Breast epithelium (tissue), 4 donors: Measurements from ENCODE around the gene BARX1. TPM values are rescaled to one million over a fixed set of nuclear protein-coding genes. Genes with fewer than 3 reads are reported as not detected.

ENCODE experiments used
- DNase-seq, 2 donors: peaks; one replicate each; pipeline ENCODE4 v3.0.0-alpha.2; 2019; ENCODE audit warnings: low spot score in 2 of 2
- H3K27ac ChIP-seq, 2 donors: fragments of 200-600 bp; sonication (generic) in 1 of 2; one replicate each; pipeline ENCODE4 v1.5.1; 2016 to 2019; ENCODE audit warnings: mild to moderate bottlenecking in 1 of 2
- H3K27me3 ChIP-seq, 2 donors: fragments of 200-600 bp; sonication (generic) in 1 of 2; one replicate each; pipeline versions ENCODE4 v1.5.1 to v1.6.0; 2017 to 2019; ENCODE audit warnings: control low read depth in 1 of 2, mild to moderate bottlenecking in 1 of 2
- H3K36me3 ChIP-seq: fragments of 200-600 bp; one replicate; pipeline ENCODE4 v1.5.1; 2019
- H3K4me1 ChIP-seq, 2 donors: fragments of 200-600 bp; sonication (generic); one replicate each; pipeline ENCODE4 v1.5.1; 2016 to 2019; ENCODE audit warnings: control low read depth in 1 of 2
- H3K4me3 ChIP-seq, 3 donors: fragments of 200-600 bp; sonication (generic); 1 replicate in 2 of 3; 2 replicates in 1 of 3; pipeline ENCODE4 v1.5.1; 2016 to 2019; ENCODE audit warnings: mild to moderate bottlenecking in 3 of 3, moderate library complexity in 2 of 3
- H3K9me3 ChIP-seq, 2 donors: fragments of 200-600 bp; sonication (generic) in 1 of 2; one replicate each; pipeline ENCODE4 v1.5.1; 2016 to 2019; ENCODE audit warnings: control low read depth in 1 of 2
- CTCF ChIP-seq, 3 donors: fragments of 450-650 bp; IDR thresholded peaks; one replicate each; pipeline ENCODE4 v1.5.1; 2016 to 2017; ENCODE audit warnings: antibody characterized with exemption in 3 of 3, mild to moderate bottlenecking in 3 of 3, moderate library complexity in 3 of 3
- POLR2A ChIP-seq: fragments of 450-650 bp; IDR thresholded peaks from one replicate; pipeline ENCODE4 v1.6.1; 2016; ENCODE audit warnings: antibody characterized with exemption, mild to moderate bottlenecking, moderate library complexity
- POLR2AphosphoS5 ChIP-seq, 3 donors: sonication (generic); formaldehyde crosslinking; IDR thresholded peaks; one replicate each; pipeline ENCODE4 v1.6.1; 2017; ENCODE audit warnings: antibody characterized with exemption in 3 of 3
- intact Hi-C: fragments of 100-400 bp; cut with DNase I; formaldehyde crosslinking; loops from one replicate; pipeline ENCODE4 v1.15.1; 2023; ENCODE audit warnings: low total_unique reads
- total RNA-seq, 3 donors: library from RNA; depleted of rRNA; stranded (reverse); fragments of >200 nt; gene quantifications; one replicate each; pipeline ENCODE4 v1.1.0, GENCODE V29; 2016

Gene BARX1
- total RNA-seq, 3 donors from 2014 or later = 2.6 to 2.9 TPM; not detected in 1

- no peak overlapping the region for H3K4me3 ChIP-seq
- H3K27me3 ChIP-seq = peaks cover 3 to 40% of the 10 kb centered on the region in 2 donors
Observed at GRCh38 chr9:93962561-93963440, 7.6 kb upstream of the BARX1 start.

GRCh38 chr9:93962017-93962416, 6.9 kb upstream of the BARX1 start:
- H3K9me3 ChIP-seq = no peaks in the 10 kb centered on the region
- no peak for DNase-seq
- no peak overlapping the region for H3K4me3 ChIP-seq
- no peak for TF ChIP-seq POLR2A
- TF ChIP-seq CTCF (IDR thresholded peaks at IDR 0.05) = no peak
- TF ChIP-seq POLR2AphosphoS5 (IDR thresholded peaks at IDR 0.05) = no peak
- peaks cover 3 to 4% of the 10 kb centered on the region in 2 donors for H3K4me1 ChIP-seq
- intact Hi-C loops = no loop called here
- H3K27me3 ChIP-seq = peaks cover 3 to 48% of the 10 kb centered on the region in 2 donors
- no peak overlapping the region for H3K27ac ChIP-seq
- H3K36me3 ChIP-seq = no peaks in the 10 kb centered on the region

More at GRCh38 chr9:93962561-93963440, 7.6 kb upstream of the BARX1 start:
- peak; percentile 66 to 78 for DNase-seq
- H3K4me1 ChIP-seq = peaks cover 3 to 4% of the 10 kb centered on the region in 2 donors
- no peaks in the 10 kb centered on the region for H3K36me3 ChIP-seq
- no peak overlapping the region for H3K27ac ChIP-seq
- peak; percentile 54 to 83 (median 76) for TF ChIP-seq CTCF (IDR thresholded peaks at IDR 0.05)
- TF ChIP-seq POLR2AphosphoS5 (IDR thresholded peaks at IDR 0.05) = peak in 1 of 3 donors; percentile 38
- no peak for TF ChIP-seq POLR2A
- intact Hi-C loops = no loop called here
- no peaks in the 10 kb centered on the region for H3K9me3 ChIP-seq

- Histone ChIP-seq H3K9me3 (no peaks in the 10 kb centered on the region), H3K27ac (no peak overlapping the region), H3K27me3 (peaks cover 3 to 56% of the 10 kb centered on the region in 2 donors), H3K36me3 (no peaks in the 10 kb centered on the region), H3K4me1 (peaks cover 3 to 4% of the 10 kb centered on the region in 2 donors), H3K4me3 (no peak overlapping the region)
- TF ChIP-seq POLR2AphosphoS5 (IDR thresholded peaks at IDR 0.05) (no peak), POLR2A (no peak), CTCF (IDR thresholded peaks at IDR 0.05) (no peak)
- no peak for DNase-seq
- intact Hi-C loops = no loop called here
Observed at GRCh38 chr9:93960971-93961841, 6.1 kb upstream of the BARX1 start.

- intact Hi-C loops = no loop called here
- no peak for DNase-seq
- H3K4me3 ChIP-seq = peak overlapping the region in 1 of 3 donors; percentile 49
- no peak for TF ChIP-seq POLR2A
- TF ChIP-seq CTCF (IDR thresholded peaks at IDR 0.05) = no peak
- no peak for TF ChIP-seq POLR2AphosphoS5 (IDR thresholded peaks at IDR 0.05)
- H3K4me1 ChIP-seq = peaks cover 3 to 4% of the 10 kb centered on the region in 2 donors
- no peak overlapping the region for H3K27ac ChIP-seq
- H3K27me3 ChIP-seq = peaks cover 3 to 64% of the 10 kb centered on the region in 2 donors
- H3K9me3 ChIP-seq = no peaks in the 10 kb centered on the region
- H3K36me3 ChIP-seq = no peaks in the 10 kb centered on the region
Observed at GRCh38 chr9:93960221-93960970, 5.2 kb upstream of the BARX1 start.
